HEK293 (cell line): ENCODE data around the gene RBM4B.

Source experiments
- CTCF ChIA-PET: fragments of 350-600 bp; formaldehyde crosslinking; extraction: SDS; loops from one replicate; lab custom pipeline; 2021; ENCODE audit warnings: antibody characterized with exemption; lab: Yijun Ruan, JAX
- POLR2A ChIA-PET: fragments of 300-600 bp; formaldehyde crosslinking; extraction: SDS; loops from one replicate; lab custom pipeline; 2020; ENCODE audit warnings: antibody characterized with exemption, inconsistent platforms; lab: Yijun Ruan, JAX
- H3K27ac ChIP-seq: fragments of 200-500 bp; sonication (Bioruptor generic); 2 replicates; pipeline ENCODE4 v1.5.1; 2014; ENCODE audit warnings: low read depth, low read length, control low read depth, inconsistent platforms; ENCODE audit errors: extremely low read depth
- H3K36me3 ChIP-seq, 2 experiments: fragments of 200-500 bp in 1 of 2; sonication (Bioruptor generic) in 1 of 2; 1 replicate in 1 of 2; 2 replicates in 1 of 2; pipeline ENCODE4 v1.5.1; 2014 to 2017; ENCODE audit warnings: inconsistent platforms in 2 of 2, low read length in 2 of 2; ENCODE audit not compliant: control insufficient read depth in 2 of 2, insufficient read depth in 1 of 2
- H3K4me1 ChIP-seq: fragments of 200-500 bp; sonication (Bioruptor generic); 2 replicates; pipeline ENCODE4 v1.5.1; 2014; ENCODE audit warnings: mild to moderate bottlenecking, low read length, inconsistent platforms; ENCODE audit not compliant: control insufficient read depth, insufficient read depth
- H3K4me3 ChIP-seq: 2 replicates; pipeline ENCODE4 v1.5.1; 2011; ENCODE audit warnings: low read depth, mild to moderate bottlenecking, control low read depth, low read length, moderate library complexity
- H3K9me3 ChIP-seq: fragments of 200-500 bp; sonication (Bioruptor generic); 2 replicates; pipeline ENCODE4 v1.5.1; 2014; ENCODE audit warnings: low read depth, low read length, inconsistent platforms; ENCODE audit not compliant: control insufficient read depth, insufficient read depth
- BCL6B ChIP-seq: fragments of 450-650 bp; formaldehyde crosslinking; IDR thresholded peaks from 2 replicates; pipeline ENCODE4 v1.5.1; 2017; ENCODE audit warnings: missing biosample characterization, missing genetic modification characterization
- HIC1 ChIP-seq: fragments of 450-650 bp; formaldehyde crosslinking; IDR thresholded peaks from 2 replicates; pipeline ENCODE4 v1.5.1; 2016; ENCODE audit warnings: missing biosample characterization, missing genetic modification characterization
- KLF8 ChIP-seq: fragments of 450-650 bp; formaldehyde crosslinking; IDR thresholded peaks from 2 replicates; pipeline ENCODE4 v1.5.1; 2016; ENCODE audit warnings: missing biosample characterization, missing genetic modification characterization
- MZF1 ChIP-seq: fragments of 450-650 bp; formaldehyde crosslinking; IDR thresholded peaks from 2 replicates; pipeline ENCODE4 v1.5.1; 2017; ENCODE audit warnings: missing biosample characterization, missing genetic modification characterization, borderline replicate concordance
- SP7 ChIP-seq: fragments of 450-650 bp; formaldehyde crosslinking; IDR thresholded peaks from 2 replicates; pipeline ENCODE4 v1.5.1; 2016; ENCODE audit warnings: missing biosample characterization, missing genetic modification characterization
- ZNF18 ChIP-seq: fragments of 450-650 bp; formaldehyde crosslinking; IDR thresholded peaks from 2 replicates; pipeline ENCODE4 v1.5.1; 2016; ENCODE audit warnings: missing biosample characterization, missing genetic modification characterization
- ZNF274 ChIP-seq, 2 experiments: fragments of 200-500 bp in 1 of 2; fragments of 450-650 bp in 1 of 2; sonication (Bioruptor generic) in 1 of 2; formaldehyde crosslinking in 1 of 2; IDR thresholded peaks; 2 replicates each; pipeline versions ENCODE4 v1.5.1 to v1.6.1; 2014 to 2016; ENCODE audit warnings: borderline replicate concordance in 1 of 2, inconsistent platforms in 1 of 2, low read length in 1 of 2, missing biosample characterization in 1 of 2, missing genetic modification characterization in 1 of 2
- ZNF423 ChIP-seq: fragments of 450-650 bp; formaldehyde crosslinking; IDR thresholded peaks from 2 replicates; pipeline ENCODE4 v1.5.1; 2016; ENCODE audit warnings: missing biosample characterization, missing genetic modification characterization
- ZNF473 ChIP-seq: fragments of 450-650 bp; formaldehyde crosslinking; IDR thresholded peaks from 2 replicates; pipeline ENCODE4 v1.5.1; 2017; ENCODE audit warnings: missing biosample characterization, missing genetic modification characterization
- ZNF521 ChIP-seq: fragments of 450-650 bp; formaldehyde crosslinking; IDR thresholded peaks from 2 replicates; pipeline ENCODE4 v1.5.1; 2017; ENCODE audit warnings: missing biosample characterization, mild to moderate bottlenecking, missing genetic modification characterization
- ZNF571 ChIP-seq: fragments of 450-650 bp; formaldehyde crosslinking; IDR thresholded peaks from 2 replicates; pipeline ENCODE4 v1.5.0; 2017; ENCODE audit warnings: missing biosample characterization, missing genetic modification characterization
- ZNF580 ChIP-seq: fragments of 450-650 bp; formaldehyde crosslinking; IDR thresholded peaks from 2 replicates; pipeline ENCODE4 v1.5.1; 2016; ENCODE audit warnings: missing biosample characterization, missing genetic modification characterization
- ZNF670 ChIP-seq: fragments of 450-650 bp; formaldehyde crosslinking; IDR thresholded peaks from 2 replicates; pipeline ENCODE4 v1.5.1; 2016; ENCODE audit warnings: missing biosample characterization, missing genetic modification characterization, low read depth
- ZNF776 ChIP-seq: fragments of 450-650 bp; formaldehyde crosslinking; IDR thresholded peaks from 2 replicates; pipeline ENCODE4 v1.5.0; 2017; ENCODE audit warnings: missing biosample characterization, missing genetic modification characterization, borderline replicate concordance
- ZNF791 ChIP-seq: fragments of 450-650 bp; formaldehyde crosslinking; IDR thresholded peaks from 2 replicates; pipeline ENCODE4 v1.5.1; 2016; ENCODE audit warnings: missing biosample characterization, missing genetic modification characterization
- ZSCAN23 ChIP-seq: fragments of 450-650 bp; formaldehyde crosslinking; IDR thresholded peaks from 2 replicates; pipeline ENCODE4 v1.5.1; 2016; ENCODE audit warnings: missing biosample characterization, missing genetic modification characterization
- TF ChIP-seq, protein P1 (sequence below): fragments of 450-650 bp; formaldehyde crosslinking; IDR thresholded peaks from 2 replicates; pipeline ENCODE4 v1.5.1; 2017; ENCODE audit warnings: missing biosample characterization, missing genetic modification characterization
- TF ChIP-seq, protein P2 (sequence below): fragments of 450-650 bp; formaldehyde crosslinking; IDR thresholded peaks from 2 replicates; pipeline ENCODE4 v1.5.1; 2016; ENCODE audit warnings: missing biosample characterization, missing genetic modification characterization

Gene RBM4B

GRCh38 chr11:66692446-66692845 is 14.8 kb upstream of the RBM4B start:
- H3K4me1 ChIP-seq: no peaks in the 10 kb centered on the region
- H3K27ac ChIP-seq: no peak overlapping the region
- no peak overlapping the region for H3K4me3 ChIP-seq
- TF ChIP-seq ZNF274 (IDR thresholded peaks at IDR 0.05; ENCODE audit: low read length) (no peak), ZNF274 (tag by site-specific recombination; IDR thresholded peaks at IDR 0.05; ENCODE audit: borderline replicate concordance) (no peak), ZNF521 (no peak), SP7 (tag by site-specific recombination) (no peak), KLF8 (no peak), ZNF670 (tag by site-specific recombination) (no peak), ZNF791 (no peak), ZNF776 (tag by site-specific recombination) (no peak), BCL6B (tag by site-specific recombination) (no peak), ZNF580 (tag by site-specific recombination) (no peak), ZNF473 (tag by site-specific recombination) (no peak), ZNF571 (tag by site-specific recombination) (no peak), ZSCAN23 (tag by site-specific recombination) (no peak), HIC1 (no peak), MZF1 (tag by site-specific recombination) (no peak), ZNF423 (tag by site-specific recombination) (no peak), ZNF18 (tag by site-specific recombination) (no peak)
- TF ChIP-seq, protein P1, sequence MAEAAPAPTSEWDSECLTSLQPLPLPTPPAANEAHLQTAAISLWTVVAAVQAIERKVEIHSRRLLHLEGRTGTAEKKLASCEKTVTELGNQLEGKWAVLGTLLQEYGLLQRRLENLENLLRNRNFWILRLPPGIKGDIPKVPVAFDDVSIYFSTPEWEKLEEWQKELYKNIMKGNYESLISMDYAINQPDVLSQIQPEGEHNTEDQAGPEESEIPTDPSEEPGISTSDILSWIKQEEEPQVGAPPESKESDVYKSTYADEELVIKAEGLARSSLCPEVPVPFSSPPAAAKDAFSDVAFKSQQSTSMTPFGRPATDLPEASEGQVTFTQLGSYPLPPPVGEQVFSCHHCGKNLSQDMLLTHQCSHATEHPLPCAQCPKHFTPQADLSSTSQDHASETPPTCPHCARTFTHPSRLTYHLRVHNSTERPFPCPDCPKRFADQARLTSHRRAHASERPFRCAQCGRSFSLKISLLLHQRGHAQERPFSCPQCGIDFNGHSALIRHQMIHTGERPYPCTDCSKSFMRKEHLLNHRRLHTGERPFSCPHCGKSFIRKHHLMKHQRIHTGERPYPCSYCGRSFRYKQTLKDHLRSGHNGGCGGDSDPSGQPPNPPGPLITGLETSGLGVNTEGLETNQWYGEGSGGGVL: no peak
- TF ChIP-seq, protein P2, sequence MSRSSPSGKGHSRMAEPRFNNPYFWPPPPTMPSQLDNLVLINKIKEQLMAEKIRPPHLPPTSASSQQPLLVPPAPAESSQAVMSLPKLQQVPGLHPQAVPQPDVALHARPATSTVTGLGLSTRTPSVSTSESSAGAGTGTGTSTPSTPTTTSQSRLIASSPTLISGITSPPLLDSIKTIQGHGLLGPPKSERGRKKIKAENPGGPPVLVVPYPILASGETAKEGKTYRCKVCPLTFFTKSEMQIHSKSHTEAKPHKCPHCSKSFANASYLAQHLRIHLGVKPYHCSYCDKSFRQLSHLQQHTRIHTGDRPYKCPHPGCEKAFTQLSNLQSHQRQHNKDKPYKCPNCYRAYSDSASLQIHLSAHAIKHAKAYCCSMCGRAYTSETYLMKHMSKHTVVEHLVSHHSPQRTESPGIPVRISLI: no peak
- CTCF ChIA-PET: interaction anchor here (0.5 to 7.3 kb wide), 5 partner anchors 34 to 189 kb away, joined by 3 to 62 read pairs (median 4); no protein-coding TSS in a partner anchor
- POLR2A ChIA-PET: no interaction called here
- no peaks in the 10 kb centered on the region for H3K9me3 ChIP-seq
- H3K36me3 ChIP-seq: peaks cover 0 to 82% of the 10 kb centered on the region in 2 experiments; a peak in 2 of 3 replicates
